GM23338 (cell line): ENCODE data around the gene LIMK2.
"Not testable (repeated sequence)": the region's sequence is repeated elsewhere in the genome, so short reads cannot be mapped to it uniquely, and the experiment has no call there.

Source experiments
- REST ChIP-seq: IDR thresholded peaks from one replicate; pipeline ENCODE4 v1.6.1; 2018; ENCODE audit warnings: antibody characterized with exemption; ENCODE audit not compliant: unreplicated experiment
- TF ChIP-seq, protein P1 (sequence below), 2 experiments: fragments of 200-600 bp in 1 of 2; sonication (generic) in 1 of 2; conservative IDR thresholded peaks; 2 replicates each; pipeline versions ENCODE4 v1.5.1 to v1.6.1; 2016 to 2017; ENCODE audit warnings: antibody characterized with exemption in 2 of 2, low read depth in 2 of 2, mild to moderate bottlenecking in 2 of 2, moderate library complexity in 1 of 2

GRCh38 chr22:31206460-31206859, 5.6 kb upstream of the LIMK2 start:
- TF ChIP-seq, protein P1, sequence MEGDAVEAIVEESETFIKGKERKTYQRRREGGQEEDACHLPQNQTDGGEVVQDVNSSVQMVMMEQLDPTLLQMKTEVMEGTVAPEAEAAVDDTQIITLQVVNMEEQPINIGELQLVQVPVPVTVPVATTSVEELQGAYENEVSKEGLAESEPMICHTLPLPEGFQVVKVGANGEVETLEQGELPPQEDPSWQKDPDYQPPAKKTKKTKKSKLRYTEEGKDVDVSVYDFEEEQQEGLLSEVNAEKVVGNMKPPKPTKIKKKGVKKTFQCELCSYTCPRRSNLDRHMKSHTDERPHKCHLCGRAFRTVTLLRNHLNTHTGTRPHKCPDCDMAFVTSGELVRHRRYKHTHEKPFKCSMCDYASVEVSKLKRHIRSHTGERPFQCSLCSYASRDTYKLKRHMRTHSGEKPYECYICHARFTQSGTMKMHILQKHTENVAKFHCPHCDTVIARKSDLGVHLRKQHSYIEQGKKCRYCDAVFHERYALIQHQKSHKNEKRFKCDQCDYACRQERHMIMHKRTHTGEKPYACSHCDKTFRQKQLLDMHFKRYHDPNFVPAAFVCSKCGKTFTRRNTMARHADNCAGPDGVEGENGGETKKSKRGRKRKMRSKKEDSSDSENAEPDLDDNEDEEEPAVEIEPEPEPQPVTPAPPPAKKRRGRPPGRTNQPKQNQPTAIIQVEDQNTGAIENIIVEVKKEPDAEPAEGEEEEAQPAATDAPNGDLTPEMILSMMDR (conservative IDR thresholded peaks at IDR 0.05; ENCODE audit: low read depth in 2 of 2), result not testable (repeated sequence)
- TF ChIP-seq REST, result not testable (repeated sequence)
